Suppressor macrophage treated with lipopolysaccharide for 4 hours (primary cell): Measurements from ENCODE around the gene EXD3.

Source experiments
- DNase-seq: peaks from one replicate; pipeline ENCODE4 v3.0.0-alpha.2; 2020

EXD3 gene

DNA sequence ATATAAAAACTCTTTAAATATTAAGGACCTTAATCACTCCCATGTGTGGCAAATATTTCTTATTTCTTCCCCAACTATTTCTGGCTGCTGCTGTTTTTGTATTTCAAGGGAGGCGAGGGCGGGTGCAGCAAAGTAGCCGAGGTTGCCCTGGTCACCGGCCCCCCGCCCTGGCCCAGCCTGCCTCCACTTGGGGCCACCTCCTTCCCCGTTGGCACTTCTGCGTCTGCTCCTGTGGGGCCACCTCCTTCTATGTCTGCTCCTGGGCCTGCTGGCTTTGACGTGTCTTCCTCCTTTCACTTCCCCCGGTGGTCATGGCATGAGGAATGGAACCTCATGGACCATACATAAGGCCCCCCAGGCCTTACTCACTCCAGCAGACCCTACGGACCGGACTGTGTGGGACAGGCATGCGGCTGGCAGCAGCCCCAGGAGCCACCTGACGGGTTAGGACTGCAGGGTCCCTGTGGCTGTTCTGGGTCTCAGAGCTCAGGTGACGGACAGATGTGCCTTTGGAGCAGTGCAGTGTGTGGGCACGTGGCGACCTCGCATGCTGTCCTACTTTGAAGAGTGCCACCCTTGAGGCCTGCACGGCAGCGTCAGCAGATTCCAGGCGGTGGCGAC is 24.0 kb upstream of the EXD3 start:
- peak; percentile 62 for DNase-seq

- no peak for DNase-seq
These were observed 23.0 kb upstream of the EXD3 start for GRCh38 chr9:137445930-137446431.

GRCh38 chr9:137445275-137445807 is 22.4 kb upstream of the EXD3 start:
- peak; percentile 86 for DNase-seq

GRCh38 chr9:137444106-137444790 is 21.3 kb upstream of the EXD3 start:
- no peak for DNase-seq

DNA sequence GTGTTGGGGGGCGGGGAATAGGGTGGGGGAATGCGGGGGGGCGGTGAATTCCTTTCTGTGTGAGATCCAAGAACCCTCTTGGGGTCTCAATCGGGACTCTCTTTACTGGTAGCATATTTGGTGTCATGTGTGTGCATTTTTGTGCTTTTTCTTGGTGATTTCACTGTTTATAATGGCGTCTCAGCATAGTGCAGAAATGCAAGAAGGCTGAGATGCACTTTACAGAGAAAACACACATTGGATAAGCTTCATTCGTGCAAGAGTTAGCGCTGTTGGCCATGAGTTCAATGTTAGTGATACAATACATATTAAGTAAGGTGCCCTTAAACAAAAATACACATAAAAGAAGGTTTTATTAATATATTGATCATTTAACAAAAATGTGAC is 19.0 kb upstream of the EXD3 start:
- DNase-seq, result no peak

GRCh38 chr9:137441289-137441934 is 18.4 kb upstream of the EXD3 start, which contains the start of gene ENTPD8:
TSS of gene ENTPD8 (minus strand) at chr9:137441357. CDS start at chr9:137438285, 3,072 bp downstream.
- DNase-seq, result no peak

- DNase-seq, result no peak
These were observed 16.3 kb upstream of the EXD3 start for GRCh38 chr9:137439158-137439714.

DNA sequence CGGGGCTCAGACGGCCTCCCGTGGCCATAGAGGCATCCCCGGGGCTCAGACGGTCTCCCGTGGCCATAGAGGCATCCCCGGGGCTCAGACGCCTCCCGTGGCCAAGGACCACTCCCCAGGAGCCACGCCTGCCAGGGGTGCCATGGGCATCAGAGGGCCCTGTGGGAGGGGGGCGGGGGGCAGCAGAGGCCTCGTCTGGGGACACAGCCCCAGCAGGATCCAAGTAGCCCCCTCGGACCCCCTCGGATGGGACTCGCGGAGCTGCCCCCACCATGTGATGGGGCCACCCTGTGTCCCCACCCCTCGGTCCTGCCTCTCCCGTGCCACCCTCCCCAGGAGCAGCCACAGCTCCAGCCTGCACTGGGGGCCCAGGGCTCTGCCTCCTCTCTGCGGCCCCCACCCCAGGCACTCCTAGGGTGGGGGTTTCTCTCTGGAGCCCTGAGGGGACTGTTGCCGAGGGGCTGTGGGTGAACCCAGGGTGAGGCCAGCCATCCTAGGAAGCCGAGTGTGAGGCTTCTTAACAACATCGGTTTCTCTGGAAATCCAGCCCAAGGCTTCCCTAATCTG is 15.7 kb upstream of the EXD3 start:
- DNase-seq, result no peak

- DNase-seq, result no peak
These were observed 15.0 kb upstream of the EXD3 start for GRCh38 chr9:137437691-137438590.

DNA sequence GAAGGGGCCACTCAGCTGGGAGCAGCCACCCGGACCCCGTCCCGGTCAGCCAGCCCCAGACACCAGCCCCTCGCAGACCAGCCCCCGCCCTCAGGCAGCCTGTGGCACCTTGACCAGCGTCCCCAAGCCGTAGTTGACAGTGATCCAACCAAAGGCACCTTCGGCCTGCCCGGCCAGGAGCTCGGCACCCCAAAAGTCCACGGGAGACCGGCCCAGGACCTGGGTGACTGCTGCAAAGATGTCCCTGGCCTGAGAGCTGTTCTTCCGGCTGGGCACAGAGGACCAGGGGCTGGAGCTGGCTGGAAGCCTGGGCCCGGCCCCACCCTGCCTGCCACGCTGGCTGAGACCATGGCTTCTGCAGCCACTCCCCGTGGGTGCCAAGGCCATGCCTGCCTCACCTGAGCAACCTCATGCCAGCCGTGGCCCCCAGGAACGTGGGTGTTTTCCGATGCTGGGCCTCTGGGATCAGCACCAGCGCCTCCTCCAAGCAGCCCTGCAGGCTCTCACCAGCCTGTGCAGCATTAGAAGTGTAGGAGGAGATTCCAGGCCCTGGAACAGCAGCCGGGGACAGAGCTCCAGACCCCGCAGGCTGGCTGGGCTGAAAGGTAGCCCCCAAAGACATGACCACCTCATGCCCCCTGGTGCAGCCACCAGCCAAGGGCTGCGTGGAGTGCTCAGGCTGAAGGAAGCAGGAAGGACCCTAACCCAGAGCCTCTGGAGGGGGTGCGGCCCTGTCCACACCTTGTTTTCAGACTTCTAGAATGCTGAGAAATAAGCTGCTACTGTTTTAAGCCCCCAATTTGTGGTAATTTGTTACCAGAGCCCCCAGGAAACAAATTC is 14.0 kb upstream of the EXD3 start:
- no peak for DNase-seq

GRCh38 chr9:137435980-137436760 is 13.2 kb upstream of the EXD3 start:
- peak; percentile 28 for DNase-seq

DNA sequence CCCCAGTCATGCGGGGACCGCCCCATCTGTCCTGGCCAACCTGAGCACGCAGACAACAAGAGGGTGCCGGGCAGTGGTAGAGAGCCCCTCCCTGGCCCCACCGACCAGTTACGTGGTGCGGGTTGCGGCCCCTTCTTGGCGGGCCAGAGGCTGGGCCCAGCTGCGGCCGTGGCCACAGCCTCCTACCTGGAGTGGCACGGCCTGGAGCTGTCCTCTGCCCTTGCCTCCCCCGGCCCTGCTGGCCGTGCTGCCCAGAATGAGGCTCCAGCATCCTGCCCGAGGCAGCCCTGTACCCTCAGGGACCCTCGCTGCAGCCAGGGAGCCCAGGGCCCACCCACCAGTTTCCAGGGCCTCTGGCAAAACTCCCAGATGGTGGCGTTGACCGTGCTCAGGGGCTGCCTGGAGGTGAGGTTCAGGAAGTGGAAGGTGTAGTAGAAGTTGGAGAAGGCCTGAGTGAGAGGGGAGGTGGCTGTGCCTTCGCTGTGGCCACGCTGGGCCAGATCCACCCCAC is 12.5 kb upstream of the EXD3 start:
- no peak for DNase-seq

- DNase-seq, result no peak
These were observed 11.8 kb upstream of the EXD3 start for GRCh38 chr9:137434498-137435380.

DNA sequence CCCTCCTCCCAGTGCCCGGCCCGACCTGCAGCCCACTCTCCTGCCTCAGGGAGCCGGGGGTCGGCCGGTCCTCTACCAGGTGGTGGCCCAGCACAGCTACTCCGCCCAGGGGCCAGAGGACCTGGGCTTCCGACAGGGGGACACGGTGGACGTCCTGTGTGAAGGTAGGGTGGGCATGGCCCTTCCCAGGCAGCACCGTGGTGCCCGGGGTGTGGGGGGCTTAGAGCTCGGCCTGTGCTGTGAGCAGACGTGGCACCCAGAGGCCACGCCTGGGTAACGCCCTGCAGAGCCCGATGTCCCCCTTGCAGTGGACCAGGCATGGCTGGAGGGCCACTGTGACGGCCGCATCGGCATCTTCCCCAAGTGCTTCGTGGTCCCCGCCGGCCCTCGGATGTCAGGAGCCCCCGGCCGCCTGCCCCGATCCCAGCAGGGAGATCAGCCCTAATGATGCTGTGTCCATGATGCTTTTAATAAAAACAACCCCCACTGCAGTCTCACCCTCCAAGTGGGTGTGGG is 11.0 kb upstream of the EXD3 start:
- DNase-seq, result no peak

DNA sequence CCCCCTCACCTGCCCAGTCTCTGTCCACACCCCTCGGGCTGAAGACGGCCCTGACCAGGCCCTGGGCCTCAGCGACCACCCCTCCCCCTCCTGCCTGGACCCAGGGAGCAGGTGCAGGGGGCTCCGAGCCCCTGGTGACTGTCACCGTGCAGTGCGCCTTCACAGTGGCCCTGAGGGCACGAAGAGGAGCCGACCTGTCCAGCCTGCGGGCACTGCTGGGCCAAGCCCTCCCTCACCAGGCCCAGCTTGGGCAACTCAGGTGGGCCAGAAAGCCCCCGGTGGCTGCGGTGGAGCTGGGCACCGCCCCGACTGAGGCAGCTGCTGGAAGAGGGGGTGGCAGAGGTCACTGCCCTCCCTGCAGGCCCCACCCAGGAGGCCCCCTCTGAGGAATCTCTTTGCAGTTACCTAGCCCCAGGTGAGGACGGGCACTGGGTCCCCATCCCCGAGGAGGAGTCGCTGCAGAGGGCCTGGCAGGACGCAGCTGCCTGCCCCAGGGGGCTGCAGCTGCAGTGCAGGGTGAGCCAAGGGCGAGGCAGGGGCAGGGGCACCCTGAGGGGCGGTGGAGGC is 10.5 kb upstream of the EXD3 start:
- no peak for DNase-seq

DNA sequence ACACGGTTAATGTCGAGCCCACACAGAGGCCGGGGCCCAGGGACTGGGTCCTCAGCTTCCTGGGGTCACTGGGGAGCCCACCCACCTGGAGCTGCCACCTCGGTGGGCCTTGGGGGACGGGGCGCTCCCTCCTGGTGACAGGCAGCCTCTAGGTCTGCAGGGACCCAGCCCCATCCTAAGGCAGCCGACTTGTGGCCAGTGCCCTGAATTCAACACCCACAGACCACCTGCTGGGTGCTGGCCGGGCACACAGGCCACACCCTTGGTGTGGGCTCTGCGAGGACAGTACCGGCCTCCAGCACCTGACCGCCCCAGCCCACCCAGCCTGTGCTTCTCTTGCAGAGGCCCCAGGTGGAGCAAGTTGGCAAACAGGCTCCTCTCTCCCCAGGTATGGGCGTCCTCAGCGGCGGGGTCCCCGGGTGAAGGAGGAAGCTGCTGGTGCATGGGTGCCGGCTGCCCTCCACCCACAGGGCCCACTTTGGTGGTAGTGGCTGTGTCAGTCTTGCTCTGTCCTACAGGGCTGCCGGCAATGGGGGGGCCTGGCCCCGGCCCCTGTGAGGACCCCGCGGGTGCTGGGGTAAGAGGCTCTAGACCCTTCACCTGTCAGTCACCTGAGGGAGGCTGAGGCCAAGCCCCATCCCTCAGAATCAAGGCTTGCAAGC is 9.9 kb upstream of the EXD3 start:
- no peak for DNase-seq

GRCh38 chr9:137431416-137431931 is 8.5 kb upstream of the EXD3 start:
- no peak for DNase-seq
